ENCODE results near the gene CBX1.

DNA sequence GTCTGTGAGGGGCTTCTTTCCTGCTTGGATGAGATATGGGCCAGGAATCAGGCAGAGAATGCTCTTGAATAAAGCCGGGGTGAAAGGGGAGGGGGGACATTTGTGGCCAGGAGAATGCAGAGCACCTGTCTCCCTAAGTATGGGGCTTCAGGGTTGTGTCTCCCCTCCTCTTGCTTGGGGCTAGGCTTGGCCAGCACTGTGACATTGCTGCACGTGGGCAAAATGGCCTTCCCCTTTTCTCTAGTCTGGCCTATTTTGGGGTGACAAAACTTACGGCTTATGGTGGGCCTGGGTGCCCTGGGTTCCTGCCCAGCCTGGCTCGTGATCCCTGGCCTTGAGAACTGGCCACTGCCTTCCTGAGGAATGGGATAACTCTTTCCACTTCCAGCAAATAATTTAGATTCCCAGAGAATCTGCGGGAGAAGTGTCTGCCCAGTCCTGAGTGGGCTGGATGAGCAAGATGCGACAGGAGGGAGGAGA is 47.5 kb downstream of the CBX1 start:
- no peak for TF ChIP-seq POLR2A (IDR thresholded peaks at IDR 0.05)
- TF ChIP-seq CTCF (IDR thresholded peaks at IDR 0.05): no peak

Data from prostate gland (tissue), 2 donors.